Activated naive CD8-positive, alpha-beta T cell treated with anti-CD3 and anti-CD28 coated beads for 36 hours (primary cell): Measurements from ENCODE around the gene EPB41L5. TPM values are rescaled to one million over a fixed set of nuclear protein-coding genes. Genes with fewer than 3 reads are reported as not detected.

ENCODE experiments used
- DNase-seq: peaks from one replicate; pipeline ENCODE4 v3.0.0; 2021
- H3K27ac Mint-ChIP-seq: one replicate; pipeline ENCODE4 v1.8.0; 2022; ENCODE audit warnings: mild to moderate bottlenecking, moderate library complexity, mixed read lengths
- H3K27me3 Mint-ChIP-seq: one replicate; pipeline ENCODE4 v1.8.0; 2022; ENCODE audit warnings: mild to moderate bottlenecking, mixed read lengths
- H3K36me3 Mint-ChIP-seq: one replicate; pipeline ENCODE4 v1.8.0; 2021; ENCODE audit warnings: mild to moderate bottlenecking, mixed read lengths
- H3K4me1 Mint-ChIP-seq: one replicate; pipeline ENCODE4 v1.8.0; 2021; ENCODE audit warnings: mixed read lengths
- H3K4me3 Mint-ChIP-seq: one replicate; pipeline ENCODE4 v1.8.0; 2022; ENCODE audit warnings: mild to moderate bottlenecking, moderate library complexity, mixed read lengths
- H3K9me3 Mint-ChIP-seq: one replicate; pipeline ENCODE4 v1.8.0; 2022; ENCODE audit warnings: mixed read lengths
- total RNA-seq, 2 experiments: library from RNA; stranded (reverse); gene quantifications; one replicate each; pipeline ENCODE4 v1.2.3, GENCODE V29; 2021

Gene EPB41L5
- total RNA-seq, 2 experiments from 2014 or later = 3.8 to 4.5 TPM

- no peak for DNase-seq
- H3K27ac Mint-ChIP-seq = no peak overlapping the region
- H3K36me3 Mint-ChIP-seq = no peaks in the 10 kb centered on the region
- H3K27me3 Mint-ChIP-seq = no peaks in the 10 kb centered on the region
- peaks cover 9% of the 10 kb centered on the region for H3K4me1 Mint-ChIP-seq
- H3K4me3 Mint-ChIP-seq = no peak overlapping the region
- no peaks in the 10 kb centered on the region for H3K9me3 Mint-ChIP-seq
Measured at GRCh38 chr2:120204945-120205670, 192.2 kb downstream of the EPB41L5 start.

GRCh38 chr2:120206022-120206581 lies 193.2 kb downstream of the EPB41L5 start:
- H3K27ac Mint-ChIP-seq = no peak overlapping the region
- peak; percentile 47 for DNase-seq
- no peaks in the 10 kb centered on the region for H3K36me3 Mint-ChIP-seq
- H3K4me1 Mint-ChIP-seq = peaks cover 13% of the 10 kb centered on the region
- H3K9me3 Mint-ChIP-seq = no peaks in the 10 kb centered on the region
- H3K4me3 Mint-ChIP-seq = no peak overlapping the region
- no peaks in the 10 kb centered on the region for H3K27me3 Mint-ChIP-seq

GRCh38 chr2:120208381-120209353 lies 195.8 kb downstream of the EPB41L5 start:
- no peaks in the 10 kb centered on the region for H3K27me3 Mint-ChIP-seq
- H3K27ac Mint-ChIP-seq = no peak overlapping the region
- peaks cover 2% of the 10 kb centered on the region for H3K36me3 Mint-ChIP-seq
- peaks cover 2% of the 10 kb centered on the region for H3K9me3 Mint-ChIP-seq
- H3K4me3 Mint-ChIP-seq = no peak overlapping the region
- DNase-seq = no peak
- peaks cover 13% of the 10 kb centered on the region for H3K4me1 Mint-ChIP-seq

- no peak overlapping the region for H3K4me3 Mint-ChIP-seq
- H3K27ac Mint-ChIP-seq = no peak overlapping the region
Measured at GRCh38 chr2:120209427-120210269, 196.8 kb downstream of the EPB41L5 start.

GRCh38 chr2:120210270-120210693 lies 197.4 kb downstream of the EPB41L5 start:
- peaks cover 2% of the 10 kb centered on the region for H3K36me3 Mint-ChIP-seq
- H3K9me3 Mint-ChIP-seq = peaks cover 2% of the 10 kb centered on the region
- peaks cover 13% of the 10 kb centered on the region for H3K4me1 Mint-ChIP-seq
- H3K27ac Mint-ChIP-seq = no peak overlapping the region
- no peak for DNase-seq
- no peak overlapping the region for H3K4me3 Mint-ChIP-seq
- no peaks in the 10 kb centered on the region for H3K27me3 Mint-ChIP-seq

More at GRCh38 chr2:120209427-120210269, 196.8 kb downstream of the EPB41L5 start:
- peaks cover 2% of the 10 kb centered on the region for H3K9me3 Mint-ChIP-seq
- no peaks in the 10 kb centered on the region for H3K27me3 Mint-ChIP-seq
- peaks cover 2% of the 10 kb centered on the region for H3K36me3 Mint-ChIP-seq
- peaks cover 13% of the 10 kb centered on the region for H3K4me1 Mint-ChIP-seq
- DNase-seq = no peak

GRCh38 chr2:120218181-120218580 lies 205.3 kb downstream of the EPB41L5 start:
- Mint-ChIP-seq H3K27me3 (no peaks in the 10 kb centered on the region), H3K27ac (no peak overlapping the region), H3K9me3 (peaks cover 26% of the 10 kb centered on the region), H3K36me3 (peaks cover 62% of the 10 kb centered on the region), H3K4me3 (no peak overlapping the region), H3K4me1 (peaks cover 26% of the 10 kb centered on the region)
- DNase-seq = no peak

GRCh38 chr2:120219291-120219690 lies 206.4 kb downstream of the EPB41L5 start:
- H3K36me3 Mint-ChIP-seq = peaks cover 62% of the 10 kb centered on the region
- no peak overlapping the region for H3K4me3 Mint-ChIP-seq
- no peak overlapping the region for H3K27ac Mint-ChIP-seq
- no peak for DNase-seq
- peaks cover 29% of the 10 kb centered on the region for H3K4me1 Mint-ChIP-seq
- H3K27me3 Mint-ChIP-seq = no peaks in the 10 kb centered on the region
- peaks cover 26% of the 10 kb centered on the region for H3K9me3 Mint-ChIP-seq

- Mint-ChIP-seq H3K27ac (no peak overlapping the region), H3K9me3 (peaks cover 26% of the 10 kb centered on the region), H3K4me1 (peaks cover 33% of the 10 kb centered on the region), H3K36me3 (peaks cover 62% of the 10 kb centered on the region), H3K27me3 (no peaks in the 10 kb centered on the region), H3K4me3 (no peak overlapping the region)
- no peak for DNase-seq
Measured at GRCh38 chr2:120219766-120220165, 206.9 kb downstream of the EPB41L5 start.

- no peak for DNase-seq
- Mint-ChIP-seq H3K4me3 (peak overlapping the region; percentile 11), H3K27ac (no peak overlapping the region), H3K9me3 (peaks cover 26% of the 10 kb centered on the region), H3K27me3 (no peaks in the 10 kb centered on the region), H3K36me3 (peaks cover 60% of the 10 kb centered on the region), H3K4me1 (peaks cover 35% of the 10 kb centered on the region)
Measured at GRCh38 chr2:120220756-120221155, 207.9 kb downstream of the EPB41L5 start.

- Mint-ChIP-seq H3K27me3 (no peaks in the 10 kb centered on the region), H3K4me3 (peak overlapping the region; percentile 77), H3K9me3 (peaks cover 22% of the 10 kb centered on the region), H3K36me3 (peaks cover 54% of the 10 kb centered on the region), H3K4me1 (peaks cover 42% of the 10 kb centered on the region), H3K27ac (peak overlapping the region; percentile 93)
- DNase-seq = no peak
Measured at GRCh38 chr2:120221616-120222015, 208.7 kb downstream of the EPB41L5 start.

GRCh38 chr2:120222186-120223033 lies 209.5 kb downstream of the EPB41L5 start:
- Mint-ChIP-seq H3K4me3 (peak overlapping the region; percentile 77), H3K27me3 (no peaks in the 10 kb centered on the region), H3K4me1 (peaks cover 48% of the 10 kb centered on the region), H3K9me3 (peaks cover 19% of the 10 kb centered on the region), H3K27ac (peak overlapping the region; percentile 93), H3K36me3 (peaks cover 48% of the 10 kb centered on the region)
- DNase-seq = no peak

- H3K27me3 Mint-ChIP-seq = no peaks in the 10 kb centered on the region
- peak; percentile 90 for DNase-seq
- H3K9me3 Mint-ChIP-seq = peaks cover 16% of the 10 kb centered on the region
- H3K27ac Mint-ChIP-seq = peak within 1 kb of the TSS; percentile 93
- peaks cover 56% of the 10 kb centered on the region for H3K4me1 Mint-ChIP-seq
- H3K4me3 Mint-ChIP-seq = peak within 1 kb of the TSS; percentile 80
- H3K36me3 Mint-ChIP-seq = peaks cover 40% of the 10 kb centered on the region
Measured at GRCh38 chr2:120223034-120223912, 210.4 kb downstream of the EPB41L5 start, which contains the start of gene TMEM185B. Gene TMEM185B (minus strand): TSS chr2:120223400. CDS start chr2:120222976, 424 bp downstream.

- Mint-ChIP-seq H3K36me3 (peaks cover 30% of the 10 kb centered on the region), H3K27me3 (no peaks in the 10 kb centered on the region), H3K4me1 (peaks cover 66% of the 10 kb centered on the region)
Measured at GRCh38 chr2:120224256-120224655, 211.4 kb downstream of the EPB41L5 start.

More at GRCh38 chr2:120224256-120224655, 211.4 kb downstream of the EPB41L5 start:
- no peak for DNase-seq
- peak overlapping the region; percentile 80 for H3K4me3 Mint-ChIP-seq
- H3K9me3 Mint-ChIP-seq = peaks cover 16% of the 10 kb centered on the region
- H3K27ac Mint-ChIP-seq = peak overlapping the region; percentile 66
